HepG2 (cell line): ENCODE data around the gene TTLL8. TPM values are rescaled to one million over a fixed set of nuclear protein-coding genes. Genes with fewer than 3 reads are reported as not detected.

Experiments used
- ATAC-seq: fragments of 200-7000 bp; cut with Tn5 transposase; 3 replicates; pipeline ENCODE4 v1.9.1; 2020; ENCODE audit warnings: mild to moderate bottlenecking, moderate library complexity
- Bru-seq: library from RNA; stranded (reverse); fragments of 400-500 nt; gene quantifications from one replicate; lab custom pipeline; 2021; lab: Mats Ljungman, UMichigan
- BruChase-seq, 2 experiments: library from RNA; stranded (reverse); fragments of 400-500 nt; gene quantifications; one replicate each; lab custom pipeline; 2021; lab: Mats Ljungman, UMichigan
- BruUV-seq: library from RNA; stranded (reverse); fragments of 400-500 nt; replicated peaks from 2 replicates; lab custom pipeline; 2021; lab: Mats Ljungman, UMichigan
- CTCF ChIA-PET: fragments of 300-600 bp; formaldehyde crosslinking; extraction: SDS; loops from one replicate; lab custom pipeline; 2021; ENCODE audit warnings: low total read pairs, inconsistent platforms, low intra/inter-chr PET ratio; lab: Yijun Ruan, JAX
- POLR2A ChIA-PET: fragments of 350-600 bp; sonication (Branson Sonifier 250); formaldehyde crosslinking; loops from one replicate; lab custom pipeline; 2020; ENCODE audit warnings: antibody characterized with exemption, inconsistent platforms; lab: Yijun Ruan, JAX
- DNase-seq: peaks from one replicate; pipeline ENCODE4 v3.0.0-alpha.2; 2015; ENCODE audit warnings: low spot score
- FAIRE-seq: peaks from 3 replicates; lab custom pipeline; 2011; peaks lifted over from hg19 to GRCh38; lab: Jason Lieb, UNC
- H2AFZ ChIP-seq: one replicate; pipeline ENCODE4 v1.6.1; 2011; ENCODE audit warnings: low read length, inconsistent platforms
- H3K27ac ChIP-seq: fragments of 300-600 bp; 3 replicates; pipeline ENCODE4 v1.8.0; 2011; ENCODE audit warnings: mixed run types, mild to moderate bottlenecking, mixed read lengths, low read length, inconsistent platforms; ENCODE audit not compliant: insufficient read depth; ENCODE audit errors: extremely low read length
- H3K27me3 ChIP-seq, 2 experiments: fragments of 200-600 bp in 1 of 2; 2 replicates in 1 of 2; 3 replicates in 1 of 2; pipeline versions ENCODE4 v1.6.0 to v1.8.0; 2011; ENCODE audit warnings: low read length in 2 of 2, mild to moderate bottlenecking in 2 of 2, moderate library complexity in 2 of 2, inconsistent platforms in 1 of 2; ENCODE audit not compliant: insufficient read depth in 2 of 2, control insufficient read depth in 1 of 2
- H3K36me3 ChIP-seq, 2 experiments: fragments of 200-600 bp in 1 of 2; replicated peaks in 1 of 2; 2 replicates in 1 of 2; 3 replicates in 1 of 2; pipeline versions ENCODE4 v1.5.1 to v1.8.0; 2011; ENCODE audit warnings: low read length in 2 of 2, inconsistent platforms in 1 of 2; ENCODE audit not compliant: insufficient read depth in 2 of 2, control insufficient read depth in 1 of 2
- H3K4me1 ChIP-seq: 2 replicates; pipeline ENCODE4 v1.5.1; 2012; ENCODE audit warnings: low read length, inconsistent platforms; ENCODE audit not compliant: insufficient read depth
- H3K4me2 ChIP-seq: 2 replicates; pipeline ENCODE4 v1.6.0; 2011; ENCODE audit warnings: low read depth, low read length, inconsistent platforms
- H3K4me3 ChIP-seq, 3 experiments: fragments of 200-600 bp in 1 of 3; sonication (generic), shearing (Covaris generic) in 1 of 3; replicated peaks in 1 of 3; 2 replicates each; pipeline ENCODE4 v1.5.1; 2011 to 2016; ENCODE audit warnings: low read length in 3 of 3, inconsistent platforms in 2 of 3, low read depth in 2 of 3, mild to moderate bottlenecking in 2 of 3, control low read depth in 1 of 3, mixed read lengths in 1 of 3; ENCODE audit not compliant: insufficient read depth in 1 of 3
- H3K79me2 ChIP-seq: one replicate; pipeline ENCODE4 v1.6.1; 2011; ENCODE audit warnings: low read length, inconsistent platforms; ENCODE audit not compliant: insufficient read depth
- H3K9ac ChIP-seq: 2 replicates; pipeline ENCODE4 v1.6.0; 2011; ENCODE audit warnings: mild to moderate bottlenecking, low read depth, low read length, inconsistent platforms; ENCODE audit not compliant: insufficient read depth
- H3K9me3 ChIP-seq: 2 replicates; pipeline ENCODE4 v1.5.1; 2012; ENCODE audit warnings: mild to moderate bottlenecking, low read length
- H4K20me1 ChIP-seq: 2 replicates; pipeline ENCODE4 v1.6.0; 2011; ENCODE audit warnings: inconsistent platforms, mild to moderate bottlenecking, low read length, moderate library complexity; ENCODE audit not compliant: insufficient read depth
- WGBS: methylation state at CpG from one replicate; pipeline ENCODE4 v1.1.6; 2017; ENCODE audit warnings: low lambda C conversion rate; 5-methylcytosine and 5-hydroxymethylcytosine counted together
- in situ Hi-C: cut with HindIII; loops from 2 replicates; pipeline ENCODE4 v1.10.0; 2017; ENCODE audit warnings: low pct_unique_long_range_greater_than_20kb; ENCODE audit not compliant: extremely low pct_ligation_motif_present
- intact Hi-C: fragments of 100-400 bp; cut with micrococcal nuclease; formaldehyde crosslinking; loops from one replicate; pipeline ENCODE4 v1.10.0; 2022; ENCODE audit not compliant: unreplicated experiment
- long read RNA-seq, 2 experiments: library from RNA in 1 of 2; library from polyadenylated mRNA in 1 of 2; stranded (forward) in 1 of 2; unstranded in 1 of 2; transcript quantifications; one replicate each; pipeline ENCODE4 v2.0.0, GENCODE V29; 2019 to 2022
- polyA minus RNA-seq, 3 experiments: library from RNA; depleted of rRNA, polyadenylated mRNA; stranded (reverse); fragments of >200 nt; gene quantifications; 2 replicates each; pipeline ENCODE4 v1.2.3, GENCODE V29; 2011; ENCODE audit warnings: low replicate concordance in 1 of 3
- polyA plus RNA-seq, 8 experiments: library from polyadenylated mRNA; depleted of rRNA in 3 of 8; stranded (reverse) in 7 of 8; unstranded in 1 of 8; fragments of >200 nt; fragmentation: Illumina TruSeq in 4 of 8; extraction: Trizol in 4 of 8; gene quantifications; 2 replicates each; pipeline versions ENCODE4 v1.2.1 to v1.2.3, GENCODE V29; 2011 to 2016; ENCODE audit warnings: low read depth in 4 of 8, missing spikeins in 1 of 8, mixed read lengths in 1 of 8; ENCODE audit not compliant: insufficient read depth in 1 of 8
- total RNA-seq, 5 experiments: library from RNA; depleted of rRNA; stranded (reverse); fragments of >200 nt; fragmentation: Illumina TruSeq; extraction: Trizol; gene quantifications; 2 replicates each; pipeline ENCODE4 v1.2.3, GENCODE V29; 2016; ENCODE audit warnings: low read depth in 1 of 5
- TF ChIP-seq, protein P1 (sequence below): IDR thresholded peaks from 2 replicates; pipeline ENCODE4 v1.6.1; 2016; ENCODE audit warnings: low read depth
- TF ChIP-seq, protein P2 (sequence below): IDR thresholded peaks from 2 replicates; pipeline ENCODE4 v1.6.1; 2016; ENCODE audit warnings: control low read depth

Gene TTLL8
- total RNA-seq (2016; rRNA removed; fragmentation: Illumina TruSeq; extraction: Trizol) (not detected in 2 replicates), polyA plus RNA-seq (2011; rRNA removed) (not detected in 2 replicates), polyA minus RNA-seq (2011; rRNA and poly(A)+ RNA removed; ENCODE audit: low replicate concordance) (not detected in 2 replicates), Bru-seq, nascent RNA (not detected), BruChase-seq, experiment 1, labeled RNA remaining after a 6-hour chase (not detected), BruChase-seq, experiment 2, labeled RNA remaining after a 2-hour chase (not detected)
- not detected in 2 replicates for total RNA-seq (2016; cell fraction: cytosol; rRNA removed; fragmentation: Illumina TruSeq; extraction: Trizol; ENCODE audit: low read depth)
- not detected in 2 replicates for total RNA-seq (2016; cell fraction: insoluble cytoplasmic fraction; rRNA removed; fragmentation: Illumina TruSeq; extraction: Trizol)
- total RNA-seq (2016; cell fraction: membrane; rRNA removed; fragmentation: Illumina TruSeq; extraction: Trizol) = not detected in 2 replicates
- total RNA-seq (2016; cell fraction: nucleus; rRNA removed; fragmentation: Illumina TruSeq; extraction: Trizol) = not detected in 2 replicates
- not detected in 2 replicates for polyA plus RNA-seq (2011; cell fraction: cytosol; rRNA removed)
- not detected in 2 replicates for polyA plus RNA-seq (2011; cell fraction: nucleus; rRNA removed)
- polyA plus RNA-seq (2012) = not detected in 2 replicates
- polyA plus RNA-seq (2016; cell fraction: cytosol; fragmentation: Illumina TruSeq; extraction: Trizol; ENCODE audit: low read depth) = not detected in 2 replicates
- polyA plus RNA-seq (2016; cell fraction: insoluble cytoplasmic fraction; fragmentation: Illumina TruSeq; extraction: Trizol; ENCODE audit: low read depth) = not detected in 2 replicates
- polyA plus RNA-seq (2016; cell fraction: membrane; fragmentation: Illumina TruSeq; extraction: Trizol; ENCODE audit: low read depth) = not detected in 2 replicates
- not detected in 2 replicates for polyA plus RNA-seq (2016; cell fraction: nucleus; fragmentation: Illumina TruSeq; extraction: Trizol; ENCODE audit: insufficient read depth, low read depth)
- polyA minus RNA-seq (2011; cell fraction: cytosol; rRNA and poly(A)+ RNA removed) = not detected in 2 replicates
- polyA minus RNA-seq (2011; cell fraction: nucleus; rRNA and poly(A)+ RNA removed) = not detected in 2 replicates
- long read RNA-seq, experiment 1 = 0 reads
- long read RNA-seq, experiment 2 = 0 reads

DNA sequence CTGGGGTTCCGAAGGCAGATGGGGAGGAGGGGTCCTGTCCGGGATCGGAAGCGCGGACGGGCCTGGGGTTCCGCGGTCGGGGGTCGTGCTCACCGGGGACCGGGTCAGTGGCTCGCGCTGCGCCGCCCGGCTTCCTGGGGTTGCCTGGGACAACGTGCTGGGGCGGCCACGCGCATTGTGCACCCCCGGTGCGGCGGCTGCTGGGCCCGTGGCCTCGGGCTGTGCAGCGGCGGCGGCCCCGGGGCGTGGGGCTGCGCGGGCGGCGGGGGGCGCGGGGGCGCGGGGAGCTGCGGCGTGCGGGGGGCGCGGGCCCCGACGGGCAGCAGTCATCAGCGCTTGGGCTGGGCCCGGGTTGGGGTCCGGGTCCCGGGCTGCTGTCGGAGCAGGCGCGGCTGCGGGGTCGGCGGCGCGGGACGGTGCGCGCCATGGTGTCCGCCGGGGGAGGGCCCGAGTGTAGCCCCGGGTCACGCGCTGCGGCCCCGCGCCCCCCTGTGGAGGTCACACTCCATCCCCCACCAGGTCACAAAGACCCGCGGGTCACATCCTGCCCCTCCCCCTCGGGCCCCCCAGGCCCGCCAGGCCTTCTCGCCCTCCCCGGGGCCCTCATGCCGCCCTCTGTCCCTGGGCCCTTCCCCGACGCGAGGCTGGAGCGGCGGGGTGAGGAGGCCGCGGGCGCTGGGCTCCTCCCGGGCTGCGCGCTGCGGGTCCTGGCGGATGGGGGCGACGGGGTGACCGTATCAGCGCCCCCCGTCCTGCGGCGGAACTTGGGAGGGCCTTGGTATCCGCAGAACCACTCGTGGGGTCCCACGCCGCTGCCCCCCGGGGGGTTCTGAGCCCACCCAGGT lies at the start of gene TTLL8:
TTLL8 (minus strand) TSS at position 238 of the 845 bp plus-strand sequence.
- Histone ChIP-seq H3K36me3 (no peaks in the 10 kb centered on the region), H2AFZ (no peak within 1 kb of the TSS), H3K9me3 (no peaks in the 10 kb centered on the region), H3K79me2 (no peaks in the 10 kb centered on the region), H3K9ac (no peak within 1 kb of the TSS), H4K20me1 (no peaks in the 10 kb centered on the region), H3K4me3 (no peak within 1 kb of the TSS), H3K27ac (no peak within 1 kb of the TSS), H3K4me1 (peaks cover 7% of the 10 kb centered on the region; the same call in 1 of the 2 replicates), H3K4me2 (no peak within 1 kb of the TSS), H3K27me3 (peaks cover 4 to 29% of the 10 kb centered on the region in 2 experiments)
- 91% methylated on average over 38 of the region's 102 CpGs for WGBS
- TF ChIP-seq, protein P1, sequence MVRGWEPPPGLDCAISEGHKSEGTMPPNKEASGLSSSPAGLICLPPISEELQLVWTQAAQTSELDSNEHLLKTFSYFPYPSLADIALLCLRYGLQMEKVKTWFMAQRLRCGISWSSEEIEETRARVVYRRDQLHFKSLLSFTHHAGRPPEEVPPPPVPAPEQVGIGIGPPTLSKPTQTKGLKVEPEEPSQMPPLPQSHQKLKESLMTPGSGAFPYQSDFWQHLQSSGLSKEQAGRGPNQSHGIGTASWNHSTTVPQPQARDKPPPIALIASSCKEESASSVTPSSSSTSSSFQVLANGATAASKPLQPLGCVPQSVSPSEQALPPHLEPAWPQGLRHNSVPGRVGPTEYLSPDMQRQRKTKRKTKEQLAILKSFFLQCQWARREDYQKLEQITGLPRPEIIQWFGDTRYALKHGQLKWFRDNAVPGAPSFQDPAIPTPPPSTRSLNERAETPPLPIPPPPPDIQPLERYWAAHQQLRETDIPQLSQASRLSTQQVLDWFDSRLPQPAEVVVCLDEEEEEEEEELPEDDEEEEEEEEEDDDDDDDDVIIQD (CRISPR knock-in tag) = no peak
- TF ChIP-seq, protein P2, sequence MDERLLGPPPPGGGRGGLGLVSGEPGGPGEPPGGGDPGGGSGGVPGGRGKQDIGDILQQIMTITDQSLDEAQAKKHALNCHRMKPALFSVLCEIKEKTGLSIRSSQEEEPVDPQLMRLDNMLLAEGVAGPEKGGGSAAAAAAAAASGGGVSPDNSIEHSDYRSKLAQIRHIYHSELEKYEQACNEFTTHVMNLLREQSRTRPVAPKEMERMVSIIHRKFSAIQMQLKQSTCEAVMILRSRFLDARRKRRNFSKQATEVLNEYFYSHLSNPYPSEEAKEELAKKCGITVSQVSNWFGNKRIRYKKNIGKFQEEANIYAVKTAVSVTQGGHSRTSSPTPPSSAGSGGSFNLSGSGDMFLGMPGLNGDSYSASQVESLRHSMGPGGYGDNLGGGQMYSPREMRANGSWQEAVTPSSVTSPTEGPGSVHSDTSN (CRISPR knock-in tag) = no peak
- no peak for ATAC-seq
- ChIA-PET POLR2A (no interaction called here), CTCF (no interaction called here)
- BruUV-seq = no TSS peak
- no peak for FAIRE-seq
- in situ Hi-C loops = no loop called here
- intact Hi-C loops = no loop called here
- no peak for DNase-seq
